NCI-H1105 treated with DMSO at 0.1 percent for 48 hours (cell line): ENCODE data around the gene ALPG.
"Not testable (repeated sequence)": the region's sequence is repeated elsewhere in the genome, so short reads cannot be mapped to it uniquely, and the experiment has no call there.

Source experiments
- DNase-seq: peaks from one replicate; lab custom pipeline; 2025; lab: John Stamatoyannopoulos, UW

Gene ALPG

GRCh38 chr2:232406556-232407310, at the start of gene ALPG:
Gene ALPG, plus strand, starts transcription at chr2:232406844. Its CDS starts 51 bp downstream, at chr2:232406895.
- DNase-seq, result no peak

GRCh38 chr2:232361646-232362045, 45.0 kb upstream of the ALPG start:
- no peak for DNase-seq

- DNase-seq, result no peak
Observed at GRCh38 chr2:232362174-232362900, 44.3 kb upstream of the ALPG start.

GRCh38 chr2:232363064-232363783, 43.4 kb upstream of the ALPG start:
- not testable (repeated sequence) for DNase-seq

GRCh38 chr2:232363784-232364615, 42.6 kb upstream of the ALPG start:
- no peak for DNase-seq

GRCh38 chr2:232364806-232365594, 41.6 kb upstream of the ALPG start:
- not testable (repeated sequence) for DNase-seq

GRCh38 chr2:232365621-232366321, 40.9 kb upstream of the ALPG start:
- no peak for DNase-seq

GRCh38 chr2:232366461-232366860, 40.2 kb upstream of the ALPG start:
- not testable (repeated sequence) for DNase-seq

- no peak for DNase-seq
Observed at GRCh38 chr2:232367016-232367415, 39.6 kb upstream of the ALPG start.

- DNase-seq, result no peak
Observed at GRCh38 chr2:232367591-232368233, 38.9 kb upstream of the ALPG start.

GRCh38 chr2:232368311-232368731, 38.3 kb upstream of the ALPG start:
- no peak for DNase-seq

GRCh38 chr2:232369126-232369951, 37.3 kb upstream of the ALPG start:
- DNase-seq, result no peak

GRCh38 chr2:232370007-232370406, 36.6 kb upstream of the ALPG start:
- DNase-seq, result not testable (repeated sequence)

GRCh38 chr2:232372231-232373208, 34.1 kb upstream of the ALPG start:
- no peak for DNase-seq

- DNase-seq, result no peak
Observed at GRCh38 chr2:232374356-232374755, 32.3 kb upstream of the ALPG start.

- no peak for DNase-seq
Observed at GRCh38 chr2:232375164-232375563, 31.5 kb upstream of the ALPG start.

- DNase-seq, result no peak
Observed at GRCh38 chr2:232376260-232376659, 30.4 kb upstream of the ALPG start.

- DNase-seq, result no peak
Observed at GRCh38 chr2:232376713-232377112, 29.9 kb upstream of the ALPG start.
